Esophagus squamous epithelium (tissue), 4 donors: ENCODE results near the gene SGK2.

Experiments
- CTCF ChIP-seq, 6 experiments: fragments of 450-650 bp in 4 of 6; fragments of 200-600 bp in 2 of 6; sonication (generic) in 2 of 6; IDR thresholded peaks; one replicate each; pipeline ENCODE4 v1.5.1; 2016 to 2019; ENCODE audit warnings: antibody characterized with exemption in 6 of 6, mild to moderate bottlenecking in 4 of 6, moderate library complexity in 4 of 6
- POLR2A ChIP-seq, 4 donors: fragments of 450-650 bp; IDR thresholded peaks; one replicate each; pipeline ENCODE4 v1.6.1; 2017; ENCODE audit warnings: antibody characterized with exemption in 4 of 4, mild to moderate bottlenecking in 4 of 4, moderate library complexity in 3 of 4

- TF ChIP-seq CTCF (IDR thresholded peaks at IDR 0.05) = no peak
- TF ChIP-seq POLR2A (IDR thresholded peaks at IDR 0.05) = no peak
Measured at GRCh38 chr20:43541214-43541613, 17.6 kb upstream of the SGK2 start.
